Epithelial cell of esophagus (primary cell): ENCODE results near the gene TALDO1.
A peak's percentile ranks its signal among the peaks of the same experiment; 100 is the strongest.

ENCODE experiments used
- DNase-seq: peaks from one replicate; pipeline ENCODE4 v3.0.0; 2010; ENCODE audit warnings: low read depth
- H3K4me3 ChIP-seq: 2 replicates; pipeline ENCODE4 v1.5.1; 2011; ENCODE audit warnings: mild to moderate bottlenecking, low read length, control low read depth
- TF ChIP-seq, protein P1 (sequence below): IDR thresholded peaks from 2 replicates; pipeline ENCODE4 v1.5.1; 2011; ENCODE audit warnings: low read depth, mild to moderate bottlenecking, low read length, control low read depth, inconsistent platforms; ENCODE audit not compliant: insufficient read depth; ENCODE audit errors: missing control alignments

The TALDO1 gene

DNA sequence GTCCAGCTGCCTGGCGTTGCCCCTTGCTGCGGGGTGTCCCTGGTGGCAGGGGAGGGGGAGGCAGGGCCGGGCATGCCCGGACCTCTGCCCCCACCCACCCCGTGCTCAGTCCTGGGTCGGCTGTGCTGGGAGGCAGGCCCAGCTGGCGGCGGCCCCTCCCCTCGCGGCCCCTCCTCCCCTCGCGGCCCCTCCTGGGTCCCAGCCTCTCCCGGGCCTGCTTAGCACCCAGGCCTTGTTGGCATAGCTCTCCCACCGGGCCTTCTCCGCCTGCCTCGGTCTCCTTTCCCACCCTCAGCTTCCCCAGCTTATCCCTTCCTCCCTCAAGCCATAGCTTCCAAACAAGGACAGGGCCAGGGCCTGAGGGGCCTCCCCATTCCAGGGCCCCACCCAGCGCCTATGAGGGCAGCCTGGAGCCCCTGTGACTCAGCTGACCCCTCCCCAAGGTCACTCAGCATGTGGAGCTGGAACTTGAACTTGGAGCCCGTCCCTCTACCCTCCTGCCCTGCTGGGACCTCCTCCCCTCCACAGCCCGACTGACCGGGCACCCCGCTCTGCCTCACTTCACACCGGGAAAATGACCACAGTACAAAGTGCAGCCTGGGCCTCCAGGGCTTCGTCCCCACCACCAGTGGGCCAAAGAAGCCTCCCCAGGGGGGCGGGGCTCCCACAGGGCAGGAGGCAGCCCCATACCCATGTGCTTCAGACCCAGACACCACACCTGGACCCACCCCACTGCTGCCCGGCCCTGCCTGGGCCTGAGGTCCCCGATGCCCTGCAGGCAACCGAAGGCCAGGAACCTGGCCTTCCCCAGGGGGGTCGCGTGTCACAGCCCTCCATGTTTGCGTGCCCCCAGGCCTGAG lies 40.1 kb upstream of the TALDO1 start:
- peak; percentile 44 for DNase-seq
- H3K4me3 ChIP-seq = peak overlapping the region; percentile 91
- TF ChIP-seq, protein P1, sequence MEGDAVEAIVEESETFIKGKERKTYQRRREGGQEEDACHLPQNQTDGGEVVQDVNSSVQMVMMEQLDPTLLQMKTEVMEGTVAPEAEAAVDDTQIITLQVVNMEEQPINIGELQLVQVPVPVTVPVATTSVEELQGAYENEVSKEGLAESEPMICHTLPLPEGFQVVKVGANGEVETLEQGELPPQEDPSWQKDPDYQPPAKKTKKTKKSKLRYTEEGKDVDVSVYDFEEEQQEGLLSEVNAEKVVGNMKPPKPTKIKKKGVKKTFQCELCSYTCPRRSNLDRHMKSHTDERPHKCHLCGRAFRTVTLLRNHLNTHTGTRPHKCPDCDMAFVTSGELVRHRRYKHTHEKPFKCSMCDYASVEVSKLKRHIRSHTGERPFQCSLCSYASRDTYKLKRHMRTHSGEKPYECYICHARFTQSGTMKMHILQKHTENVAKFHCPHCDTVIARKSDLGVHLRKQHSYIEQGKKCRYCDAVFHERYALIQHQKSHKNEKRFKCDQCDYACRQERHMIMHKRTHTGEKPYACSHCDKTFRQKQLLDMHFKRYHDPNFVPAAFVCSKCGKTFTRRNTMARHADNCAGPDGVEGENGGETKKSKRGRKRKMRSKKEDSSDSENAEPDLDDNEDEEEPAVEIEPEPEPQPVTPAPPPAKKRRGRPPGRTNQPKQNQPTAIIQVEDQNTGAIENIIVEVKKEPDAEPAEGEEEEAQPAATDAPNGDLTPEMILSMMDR = no peak

DNA sequence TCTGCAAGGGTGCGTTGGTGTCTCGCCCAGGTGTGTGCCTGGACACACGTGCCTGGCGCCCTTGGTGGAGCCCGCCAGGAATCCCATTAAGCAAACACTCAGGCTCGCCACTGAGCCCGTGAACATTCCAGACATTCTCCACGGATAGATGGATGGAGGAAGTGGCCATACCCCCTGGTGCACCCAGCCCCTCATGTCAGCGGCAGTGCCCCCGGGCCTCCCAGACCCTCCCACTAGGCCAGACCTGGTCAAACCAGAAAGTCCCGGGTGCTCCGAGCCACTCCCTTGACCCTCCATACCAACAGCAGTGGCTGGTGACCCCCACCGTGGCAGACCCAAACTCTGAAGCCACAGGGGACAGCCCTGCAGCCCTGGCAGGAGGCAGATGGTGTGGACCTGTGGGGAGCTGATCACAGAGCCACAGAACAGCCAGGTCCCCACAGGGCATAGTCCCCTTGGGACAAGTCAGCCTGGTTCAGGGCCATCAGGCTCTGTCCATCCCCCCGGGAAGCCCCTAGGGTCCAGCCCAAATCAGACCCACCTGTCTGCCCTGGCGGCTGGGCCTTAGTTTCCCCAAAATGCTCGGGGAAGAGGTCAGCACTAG lies 39.3 kb upstream of the TALDO1 start:
- H3K4me3 ChIP-seq = peak overlapping the region; percentile 91
- TF ChIP-seq, protein P1 = no peak
- DNase-seq = no peak

DNA sequence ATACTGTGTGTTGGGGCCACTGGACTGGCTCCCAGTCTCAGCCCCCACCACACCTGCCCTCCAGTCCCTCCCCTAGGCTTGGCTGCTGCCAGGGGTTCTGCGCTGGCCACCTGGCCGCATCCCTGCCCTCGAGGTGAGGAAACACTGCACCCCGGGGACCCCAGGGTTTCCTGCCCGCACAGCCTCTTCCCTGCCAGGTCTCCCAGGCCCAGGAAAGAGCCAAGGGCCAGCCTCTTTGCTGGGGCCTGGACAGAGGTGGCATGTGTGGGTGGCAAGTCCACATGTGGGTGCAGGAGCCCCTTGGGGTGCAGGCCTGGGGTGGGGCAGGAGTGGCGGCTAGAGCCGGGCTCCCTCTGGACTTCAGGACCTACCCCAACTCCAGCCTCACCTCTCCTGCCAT lies 38.8 kb upstream of the TALDO1 start:
- TF ChIP-seq, protein P1 = no peak
- no peak for DNase-seq
- H3K4me3 ChIP-seq = peak overlapping the region; percentile 91

DNA sequence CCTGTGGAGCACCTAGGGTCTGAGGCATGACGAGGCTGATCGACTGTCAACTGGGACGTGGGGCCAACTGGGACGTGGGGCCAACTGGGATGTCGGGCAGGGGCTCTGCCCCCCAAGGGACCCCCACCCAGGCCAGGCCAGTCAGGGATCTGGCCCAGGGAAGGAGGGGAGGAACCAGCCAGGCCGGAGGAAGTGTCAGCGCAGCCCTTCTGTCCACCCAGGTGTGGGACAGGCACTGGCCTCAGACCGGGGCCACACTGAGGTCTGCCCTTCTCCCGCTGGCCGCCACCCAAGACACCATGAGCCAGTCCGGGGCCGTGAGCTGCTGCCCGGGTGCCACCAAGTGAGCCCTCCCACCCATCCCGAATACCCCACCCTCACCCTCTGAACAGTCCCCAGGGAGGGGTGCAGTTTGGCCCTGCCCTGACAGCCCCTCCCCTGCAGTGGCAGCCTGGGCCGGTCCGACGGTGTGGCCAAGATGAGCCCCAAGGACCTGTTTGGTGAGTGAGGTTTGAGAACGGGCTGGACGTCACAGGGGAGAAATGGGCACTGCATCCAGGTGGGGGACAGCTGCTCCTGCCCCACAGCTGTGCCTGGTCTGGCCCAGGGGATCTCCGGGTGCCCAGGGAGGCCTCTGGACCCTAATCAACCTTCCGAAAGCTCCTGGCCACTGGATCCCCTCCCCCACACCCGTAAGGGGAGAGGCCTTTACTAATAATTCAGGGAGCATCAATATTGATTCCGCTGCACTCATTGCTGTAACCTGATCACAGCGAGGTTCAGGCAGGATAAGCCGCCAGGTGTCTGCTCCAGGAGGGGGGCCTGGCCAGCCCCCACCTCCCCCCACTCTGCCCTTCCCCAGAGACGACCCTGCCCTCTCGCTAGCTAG lies 37.9 kb upstream of the TALDO1 start:
- H3K4me3 ChIP-seq = no peak overlapping the region
- TF ChIP-seq, protein P1 = no peak
- DNase-seq = no peak

DNA sequence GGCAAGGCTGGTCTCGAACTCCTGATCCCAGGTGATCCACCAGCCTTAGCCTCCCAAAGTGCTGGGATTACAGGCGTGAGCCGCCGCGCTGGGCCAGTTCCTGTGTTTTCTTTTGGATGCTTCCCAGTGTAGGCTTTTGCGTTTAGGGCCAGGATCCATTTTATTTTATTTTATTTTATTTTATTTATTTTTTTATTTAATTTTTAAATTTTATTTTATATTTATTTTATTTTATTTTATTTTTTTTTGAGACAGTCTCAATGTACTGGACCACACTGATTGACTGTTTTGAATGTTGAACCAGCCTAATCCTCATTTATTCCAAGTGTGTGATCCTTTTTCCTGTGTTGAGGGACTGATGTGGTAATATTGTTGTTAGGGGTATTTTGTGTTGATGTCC lies 32.8 kb upstream of the TALDO1 start:
- no peak for DNase-seq
- TF ChIP-seq, protein P1 = no peak
- no peak overlapping the region for H3K4me3 ChIP-seq

DNA sequence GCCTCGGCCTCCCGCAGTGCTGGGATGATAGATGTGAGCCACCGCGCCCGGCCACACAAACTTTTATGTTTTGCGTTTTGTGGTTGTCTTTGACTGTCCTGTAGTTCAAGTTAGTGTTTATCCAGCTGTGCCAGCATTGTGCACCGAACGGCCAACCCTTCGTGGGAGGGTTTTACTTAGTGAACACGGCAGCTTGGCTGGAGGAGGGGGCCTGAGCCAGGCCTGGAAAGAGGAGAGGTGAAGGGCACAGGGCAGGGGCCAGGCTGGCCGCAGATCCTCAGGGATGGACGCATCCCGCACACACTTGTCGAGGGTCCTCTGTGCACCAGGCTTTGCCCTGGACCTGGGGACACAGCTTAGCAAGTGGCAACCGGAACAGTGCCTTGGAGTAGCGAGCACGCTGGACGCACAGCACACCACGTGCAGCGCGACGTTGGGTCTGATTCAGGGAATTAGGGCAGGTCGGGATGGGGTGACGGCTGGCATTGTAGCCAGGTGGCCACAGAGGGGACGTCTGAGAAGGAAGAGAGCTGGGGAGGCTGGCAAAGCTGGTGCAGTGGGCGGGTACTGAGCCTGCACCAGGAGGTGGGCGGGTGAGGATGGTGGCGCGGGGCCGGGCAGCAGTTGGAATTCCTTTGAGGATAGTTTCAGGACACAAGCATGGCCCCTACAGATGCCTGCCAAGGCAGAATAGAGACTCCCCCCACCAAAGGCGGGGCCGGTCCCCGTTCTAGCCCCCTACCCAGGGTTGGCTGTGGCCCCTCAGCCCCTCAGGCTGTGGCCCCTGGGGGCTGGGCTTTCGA lies 27.8 kb upstream of the TALDO1 start:
- no peak for DNase-seq
- no peak overlapping the region for H3K4me3 ChIP-seq
- TF ChIP-seq, protein P1 = no peak
